ENCODE results near the gene POU2AF2.

DNA sequence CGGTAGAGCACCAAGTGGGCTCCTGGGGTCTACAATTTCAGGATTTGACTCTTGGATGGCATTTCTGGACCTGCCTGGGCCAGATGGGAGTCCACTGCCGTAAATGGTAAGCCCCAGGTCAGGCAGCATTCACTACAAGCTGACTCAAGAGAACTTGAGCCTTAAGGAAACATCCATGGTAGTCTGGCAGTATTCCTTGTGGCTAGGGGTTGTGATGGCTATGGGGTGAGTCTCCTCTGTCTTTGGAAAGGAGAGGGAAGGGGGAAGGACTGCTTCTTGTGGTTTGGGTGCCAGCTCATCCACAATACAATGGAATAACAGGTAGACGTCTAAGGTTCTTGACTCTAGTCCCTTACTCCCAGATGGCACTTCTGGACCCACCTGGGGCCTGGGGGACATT lies 32.3 kb upstream of the POU2AF2 start:
- TF ChIP-seq CTCF (IDR thresholded peaks at IDR 0.05; ENCODE audit: insufficient read depth, low read depth, low read length): no peak
- TF ChIP-seq EZH2 (IDR thresholded peaks at IDR 0.05; ENCODE audit: insufficient read depth, low read length): no peak

Data from astrocyte (in vitro differentiated cells and primary cell).